Kidney capillary endothelial cell (primary cell): Measurements from ENCODE around the gene INTS1.
A peak's percentile ranks its signal among the peaks of the same experiment; 100 is the strongest.
"Not testable (repeated sequence)": the region's sequence is repeated elsewhere in the genome, so short reads cannot be mapped to it uniquely, and the experiment has no call there.

ENCODE experiments used
- DNase-seq: peaks from one replicate; pipeline ENCODE4 v3.0.0-alpha.2; 2018; ENCODE audit warnings: low spot score

Gene INTS1

DNA sequence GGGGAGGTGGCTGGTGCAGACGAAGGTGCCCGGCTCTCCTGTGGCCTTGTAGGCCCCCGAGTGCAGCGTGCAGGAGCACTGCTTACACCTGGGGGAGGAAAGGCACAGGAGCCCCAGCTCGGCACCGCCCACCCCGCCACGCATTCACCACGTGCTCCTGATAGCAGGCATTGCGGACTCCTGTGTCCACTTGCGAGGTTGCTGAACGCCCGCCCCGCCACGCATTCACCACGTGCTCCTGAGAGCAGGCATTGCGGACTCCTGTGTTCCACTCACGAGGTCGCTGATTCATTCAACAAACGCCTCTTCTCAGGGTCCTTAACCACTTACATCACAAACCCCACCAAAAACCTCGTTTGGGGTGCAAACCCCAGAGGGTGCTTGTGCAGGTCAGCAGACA is 58.8 kb downstream of the INTS1 start:
- no peak for DNase-seq

DNA sequence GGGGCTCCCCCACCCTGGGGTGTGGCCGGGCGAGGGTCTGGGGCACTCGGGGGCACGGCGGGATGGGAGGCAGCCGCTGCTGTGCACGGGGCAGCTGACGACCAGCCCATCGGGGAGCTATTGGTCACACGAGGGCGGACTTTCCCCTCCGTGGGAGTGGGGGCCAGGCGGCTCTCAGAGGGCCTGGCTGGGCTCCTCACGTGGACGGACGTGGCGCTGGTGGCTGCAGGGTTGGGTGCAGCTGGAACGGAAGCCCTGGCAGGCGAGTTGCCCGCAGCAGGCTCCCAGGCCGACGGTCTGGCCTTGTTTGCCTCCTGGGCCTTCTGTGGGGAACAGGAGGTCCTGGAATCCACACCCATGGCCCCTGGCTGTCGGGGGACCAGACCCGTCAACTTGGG is 59.3 kb downstream of the INTS1 start:
- DNase-seq: no peak

GRCh38 chr7:1444214-1444924 is 59.8 kb downstream of the INTS1 start:
- DNase-seq: no peak

DNA sequence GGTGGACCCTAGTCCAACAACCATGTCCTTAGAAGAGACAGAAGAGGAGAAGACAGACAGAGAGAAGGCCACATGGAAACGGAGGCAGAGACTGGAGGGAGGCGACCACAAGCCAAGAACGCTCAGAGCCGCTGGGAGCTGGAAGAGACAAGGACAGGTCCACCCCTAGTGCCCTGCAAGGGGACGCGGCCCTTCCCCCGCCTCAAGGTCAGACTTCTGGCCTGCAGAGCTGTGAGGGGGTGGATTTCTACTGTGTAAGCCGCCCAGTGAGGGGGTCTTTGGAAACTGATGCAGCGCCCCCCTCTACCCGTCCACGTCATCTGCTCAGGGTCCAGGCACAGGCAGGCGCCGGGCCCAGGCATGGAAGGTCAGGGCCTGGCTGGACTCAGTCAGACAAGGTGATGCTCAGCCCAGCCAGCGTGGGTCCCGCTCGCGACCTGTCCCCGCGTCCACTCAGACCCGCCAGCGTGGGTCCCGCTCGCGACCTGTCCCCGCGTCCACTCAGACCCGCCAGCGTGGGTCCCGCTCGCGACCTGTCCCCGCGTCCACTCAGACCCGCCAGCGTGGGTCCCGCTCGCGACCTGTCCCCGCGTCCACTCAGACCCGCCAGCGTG is 60.5 kb downstream of the INTS1 start:
- not testable (repeated sequence) for DNase-seq

- DNase-seq: no peak
Measured at GRCh38 chr7:1442355-1443124, 61.6 kb downstream of the INTS1 start.

GRCh38 chr7:1441615-1442354 is 62.4 kb downstream of the INTS1 start:
- DNase-seq: no peak

GRCh38 chr7:1440620-1441019 is 63.6 kb downstream of the INTS1 start:
- no peak for DNase-seq

DNA sequence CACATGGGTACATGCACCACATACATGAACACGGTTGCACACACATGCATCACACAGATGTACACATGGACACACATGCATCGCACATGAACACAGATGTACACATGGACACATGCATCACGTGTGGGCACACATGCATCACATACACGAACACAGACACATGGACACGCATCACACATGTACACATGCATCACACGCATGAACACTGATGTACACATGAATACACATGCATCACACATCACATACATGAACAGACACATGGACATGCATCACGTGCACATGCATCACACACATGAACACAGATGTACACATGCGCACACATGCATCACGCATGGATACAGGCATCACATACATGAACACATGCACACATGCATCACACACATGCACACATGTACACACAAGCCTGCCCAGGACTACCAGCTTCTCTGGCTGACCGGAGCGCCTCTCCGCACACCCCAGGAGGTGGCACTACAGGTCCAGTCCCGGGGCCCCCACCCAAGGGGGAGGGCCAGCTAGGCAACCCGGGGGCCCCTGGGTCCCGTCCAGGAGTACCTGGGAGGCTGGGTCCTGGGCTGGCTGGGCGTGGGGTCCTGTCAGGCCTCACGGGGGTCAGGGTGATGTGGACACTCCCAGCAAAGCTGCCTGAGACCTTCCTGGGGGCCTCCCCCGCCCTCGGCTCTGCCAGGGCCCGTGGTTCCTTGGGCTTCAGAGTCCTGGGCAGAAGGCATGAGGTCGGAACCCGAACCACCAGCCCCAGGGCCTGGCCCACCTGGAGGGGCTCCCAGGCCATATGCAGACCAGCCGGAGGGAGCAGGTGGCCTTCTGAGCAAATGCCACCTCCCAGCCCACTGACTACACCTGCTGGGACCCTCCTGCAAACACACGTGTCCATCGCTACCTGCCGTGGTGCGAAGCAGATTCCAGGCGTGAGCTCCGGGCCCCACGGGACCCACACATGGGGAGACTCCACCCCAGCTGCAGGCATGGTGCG is 64.5 kb downstream of the INTS1 start:
- no peak for DNase-seq

- no peak for DNase-seq
Measured at GRCh38 chr7:1438821-1439220, 65.4 kb downstream of the INTS1 start.

DNA sequence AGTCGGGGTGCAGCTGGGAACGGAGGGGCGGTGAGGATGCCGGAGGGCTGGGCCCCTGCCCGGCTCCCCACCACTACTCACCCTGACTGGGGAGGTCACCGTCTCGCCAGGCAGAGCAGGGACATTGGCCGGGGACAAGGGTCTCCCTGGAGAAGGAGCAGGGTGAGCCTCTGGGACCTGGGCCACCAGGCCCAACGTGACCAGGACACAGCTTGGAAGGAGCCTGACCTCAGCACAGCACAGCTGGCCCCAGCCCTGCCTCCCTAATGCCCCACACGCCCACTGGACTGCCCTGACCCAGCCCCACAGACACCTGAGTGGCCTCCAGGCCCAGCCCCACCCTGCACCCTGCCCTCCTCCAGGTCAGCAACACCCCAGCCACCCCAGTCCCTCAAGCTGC is 66.0 kb downstream of the INTS1 start:
- no peak for DNase-seq

- no peak for DNase-seq
Measured at GRCh38 chr7:1437155-1437880, 66.9 kb downstream of the INTS1 start.

DNA sequence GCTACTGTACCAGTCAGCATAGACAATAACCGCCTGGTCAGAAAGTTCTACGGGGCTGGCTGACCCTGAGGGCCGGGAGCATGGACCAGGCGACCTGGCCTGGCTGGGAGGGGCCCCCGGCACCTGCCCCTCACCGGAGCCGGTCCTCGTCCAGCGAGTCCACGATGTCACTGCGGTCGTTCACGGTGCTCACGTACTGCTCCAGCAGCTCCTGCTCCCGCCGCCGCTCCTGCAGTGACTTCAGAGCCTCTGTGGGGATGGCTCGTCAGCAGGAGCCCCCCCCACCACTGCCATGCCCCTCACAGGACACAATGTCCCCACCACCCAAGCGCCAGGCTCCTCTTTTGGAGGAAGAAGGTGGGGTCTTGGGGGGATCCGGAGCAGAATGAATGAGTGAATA is 67.6 kb downstream of the INTS1 start:
- DNase-seq: no peak

DNA sequence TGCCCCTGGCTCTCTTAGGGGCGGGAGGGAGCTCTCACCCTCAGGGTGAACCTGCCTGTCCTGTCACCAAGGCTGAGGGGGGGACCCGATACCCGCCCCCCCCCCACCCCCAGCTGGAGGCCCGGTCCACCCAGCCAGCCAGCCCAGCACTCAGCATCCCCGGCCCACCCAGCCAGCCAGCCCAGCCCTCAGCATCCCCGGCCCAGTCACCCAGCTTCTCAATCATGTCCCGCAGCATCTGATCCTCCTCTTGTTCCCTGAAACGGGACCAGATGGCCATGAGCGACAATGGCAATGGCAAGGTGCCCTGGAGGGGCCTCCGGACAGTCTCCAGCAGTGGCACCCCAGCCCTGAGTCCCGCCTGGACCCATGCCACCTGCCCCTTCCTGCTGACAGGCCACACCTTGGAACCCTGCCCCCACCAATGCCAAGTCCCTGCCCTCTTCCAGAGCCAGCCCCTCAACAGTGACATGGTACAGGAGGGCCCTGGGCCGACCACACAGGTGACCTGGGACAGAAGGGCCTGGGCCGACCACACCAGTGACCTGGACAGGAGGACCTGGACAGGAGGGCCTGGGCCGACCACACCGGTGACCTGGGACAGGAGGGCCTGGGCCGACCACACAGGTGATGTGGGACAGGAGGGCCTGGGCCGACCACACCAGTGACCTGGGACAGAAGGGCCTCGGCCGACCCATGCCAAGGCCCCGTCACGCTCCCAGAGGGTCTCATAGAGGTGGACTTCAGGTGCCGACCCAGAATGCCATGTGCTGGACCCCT is 69.1 kb downstream of the INTS1 start:
- DNase-seq: no peak

- no peak for DNase-seq
Measured at GRCh38 chr7:1434165-1434718, 69.9 kb downstream of the INTS1 start.

GRCh38 chr7:1433128-1433920 is 70.9 kb downstream of the INTS1 start:
- DNase-seq: no peak

DNA sequence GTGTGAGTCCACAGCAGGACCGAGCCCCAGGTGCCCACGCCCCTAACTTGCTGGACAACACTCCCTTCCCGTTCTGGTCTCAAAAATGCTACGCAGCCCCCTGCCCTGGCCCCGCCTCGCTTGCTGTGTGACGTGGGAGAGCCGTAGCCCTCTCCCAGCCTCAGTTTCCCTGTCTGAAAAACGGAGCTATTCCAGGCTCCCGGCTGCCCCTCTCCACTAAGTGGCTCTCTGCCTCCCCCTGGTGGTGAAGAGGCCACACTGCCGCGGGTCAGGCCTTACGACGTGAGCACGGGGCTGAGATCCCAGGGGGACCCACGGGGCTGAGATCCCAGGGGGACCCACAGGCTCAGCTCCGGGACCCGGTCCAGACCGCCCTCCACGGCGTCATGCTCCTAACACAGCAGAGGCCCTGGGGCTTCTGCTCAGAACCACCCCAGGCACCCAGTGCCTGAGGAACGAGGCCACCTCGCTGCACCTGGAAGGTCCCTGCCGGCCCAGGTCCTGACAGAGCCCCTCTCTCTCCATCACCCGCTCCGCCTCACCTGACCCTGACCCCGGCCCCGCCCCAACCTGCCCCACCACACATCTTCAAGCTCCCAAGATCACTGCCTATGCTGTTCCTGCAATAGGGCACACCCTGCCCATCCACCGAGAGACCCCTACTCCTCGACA is 71.6 kb downstream of the INTS1 start:
- peak; percentile 58 for DNase-seq

DNA sequence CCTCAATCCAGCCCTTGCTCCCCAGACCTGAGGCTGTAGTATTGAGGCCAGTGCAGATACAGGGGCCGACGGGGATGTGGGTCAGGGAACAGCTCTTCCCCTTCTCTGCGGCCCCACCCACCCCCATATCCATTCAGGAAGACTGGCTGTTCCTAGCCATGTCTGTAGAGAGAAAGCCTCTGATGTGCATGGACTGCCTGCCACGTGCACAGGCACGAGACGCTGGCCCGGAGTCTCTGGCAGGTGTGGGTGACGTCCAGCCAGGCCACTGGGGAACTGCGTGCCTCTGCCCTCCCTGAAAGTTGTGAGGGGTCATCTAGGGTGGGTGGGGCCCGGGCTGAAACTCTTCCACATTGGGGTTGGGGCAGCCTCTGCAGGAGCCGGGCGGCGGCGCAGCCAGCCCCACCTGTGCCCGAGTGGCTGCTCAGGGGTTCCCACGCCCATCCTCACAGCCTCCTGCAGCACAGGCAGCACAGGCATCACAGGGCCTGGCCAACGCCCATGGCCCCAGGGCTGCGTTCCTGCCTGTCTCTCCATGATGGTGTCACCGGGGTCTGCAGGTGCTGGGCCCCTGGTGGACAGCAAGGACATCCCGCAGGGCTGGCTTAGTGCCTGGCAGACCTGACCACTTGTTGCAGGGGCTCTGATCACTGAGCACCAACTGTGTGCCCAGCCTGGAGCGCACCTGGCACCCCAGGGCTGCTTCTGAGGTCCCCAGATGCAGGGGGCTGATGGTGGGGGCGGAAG is 72.4 kb downstream of the INTS1 start:
- DNase-seq: no peak
